ENCODE data around the gene TOX4. TPM values are rescaled to one million over a fixed set of nuclear protein-coding genes. Genes with fewer than 3 reads are reported as not detected.
"Not testable (repeated sequence)": the region's sequence is repeated elsewhere in the genome, so short reads cannot be mapped to it uniquely, and the experiment has no call there.

The TOX4 gene
- 59.7 TPM for polyA plus RNA-seq (2013, experiment 1 of 2; ENCODE audit: insufficient read length)
- 61.3 TPM for polyA plus RNA-seq (2013, experiment 2 of 2; ENCODE audit: insufficient read length)

DNA sequence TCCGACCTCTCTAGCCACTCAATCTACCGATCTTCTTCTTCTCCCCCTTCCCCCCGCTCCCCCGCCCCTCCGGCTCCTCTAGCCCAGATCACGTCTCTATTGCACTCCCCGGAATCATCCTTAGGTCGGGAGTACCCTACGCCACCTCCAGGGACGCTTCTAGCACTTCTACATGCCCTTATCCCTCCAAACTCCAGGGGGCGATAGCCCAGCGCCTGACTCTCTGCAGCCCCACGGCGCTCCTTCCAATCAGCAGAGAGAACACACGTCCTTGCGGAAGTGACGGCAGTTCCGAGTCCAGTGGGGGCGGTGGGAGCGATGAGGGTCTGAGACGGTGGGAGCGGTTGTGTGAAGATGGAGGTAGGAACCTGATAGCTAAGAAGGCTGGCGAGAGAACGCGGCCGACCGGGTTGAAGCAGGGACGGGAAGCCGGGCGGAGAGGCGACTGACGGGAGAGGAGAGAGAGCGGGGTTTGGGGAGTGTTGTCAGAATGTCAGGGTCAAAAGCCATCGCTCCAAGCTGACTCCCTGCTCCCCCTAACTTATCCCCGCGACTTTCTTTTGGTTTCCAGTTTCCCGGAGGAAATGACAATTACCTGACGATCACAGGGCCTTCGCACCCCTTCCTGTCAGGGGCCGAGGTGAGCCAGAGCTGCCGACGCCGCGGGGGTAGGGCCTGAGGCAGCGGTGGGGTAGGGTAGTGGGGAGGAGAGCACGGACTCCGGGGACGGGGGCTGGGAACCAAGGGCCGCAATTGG lies at the start of gene TOX4, which contains the start of gene RAB2B:
TSS of gene TOX4 (plus strand) at position 271 of the 757 bp plus-strand sequence. CDS start at position 355, 84 bp downstream.
TSS of gene RAB2B (minus strand) at position 35 of the 757 bp plus-strand sequence. CDS start 87 bp downstream, outside the sequence.
- DNase-seq = peak; percentile 99

DNA sequence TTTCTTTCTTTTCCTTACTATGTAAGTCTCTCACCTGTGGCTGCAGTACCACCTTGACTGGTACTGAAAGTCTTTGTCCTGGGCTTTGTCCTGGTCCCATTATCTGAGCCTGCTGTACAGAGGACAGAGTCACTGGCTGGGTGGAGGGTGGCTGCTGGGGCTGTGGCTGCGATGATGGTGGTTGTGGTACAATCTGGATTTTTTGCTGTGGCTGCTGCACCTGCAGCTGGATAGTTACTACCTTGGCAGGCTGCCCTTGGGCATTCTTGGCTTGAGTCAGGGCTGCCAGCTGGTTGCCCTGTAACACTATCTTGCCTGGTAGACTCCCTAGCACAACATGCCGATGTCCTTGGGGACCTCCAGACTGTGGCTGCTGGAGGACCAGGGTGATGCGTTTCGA lies 48.1 kb upstream of the TOX4 start:
- no peak for DNase-seq

DNA sequence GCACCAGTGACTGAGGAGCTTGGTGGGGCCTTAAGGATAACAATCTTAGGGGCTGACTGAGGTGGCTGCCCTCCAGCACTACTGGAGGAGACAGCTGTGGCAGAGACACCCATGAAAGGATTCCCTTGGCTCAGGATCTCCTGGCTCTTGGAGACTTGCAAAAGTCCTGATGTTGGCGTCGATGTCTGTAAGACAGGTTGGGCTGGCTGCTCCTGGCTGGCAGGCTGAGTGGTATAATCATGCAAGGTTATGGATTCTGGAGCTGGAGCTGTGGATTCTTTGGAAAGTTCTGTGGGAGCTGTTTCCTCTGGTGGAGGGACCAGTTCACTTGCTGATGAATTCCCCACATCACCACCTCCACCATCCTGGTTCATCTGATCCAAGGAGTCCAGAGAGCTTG lies 45.9 kb upstream of the TOX4 start:
- no peak for DNase-seq

DNA sequence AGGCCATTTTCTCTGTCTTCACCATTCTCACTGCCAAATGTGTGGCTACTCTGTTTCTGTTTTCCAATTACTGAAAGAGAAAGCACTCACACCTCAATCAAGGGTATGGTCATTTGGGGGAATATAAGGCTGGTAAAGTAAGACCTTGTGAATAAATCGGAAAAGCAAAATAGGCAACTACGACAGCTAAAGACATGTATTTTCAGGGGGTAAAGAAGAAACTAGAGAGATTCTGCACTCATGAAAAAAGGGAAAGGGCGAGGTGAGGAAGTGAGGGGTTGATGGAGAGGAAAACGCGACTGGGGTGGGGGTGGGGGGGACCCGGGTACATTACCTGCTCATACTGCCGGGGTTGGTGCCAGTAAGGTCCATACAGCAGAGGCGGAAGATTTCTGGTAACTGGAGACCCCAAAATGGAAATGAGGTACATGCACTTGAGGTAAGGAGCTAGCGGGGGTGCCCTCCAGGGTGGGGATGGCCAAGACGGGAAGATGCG lies 40.4 kb upstream of the TOX4 start:
- DNase-seq = no peak

DNA sequence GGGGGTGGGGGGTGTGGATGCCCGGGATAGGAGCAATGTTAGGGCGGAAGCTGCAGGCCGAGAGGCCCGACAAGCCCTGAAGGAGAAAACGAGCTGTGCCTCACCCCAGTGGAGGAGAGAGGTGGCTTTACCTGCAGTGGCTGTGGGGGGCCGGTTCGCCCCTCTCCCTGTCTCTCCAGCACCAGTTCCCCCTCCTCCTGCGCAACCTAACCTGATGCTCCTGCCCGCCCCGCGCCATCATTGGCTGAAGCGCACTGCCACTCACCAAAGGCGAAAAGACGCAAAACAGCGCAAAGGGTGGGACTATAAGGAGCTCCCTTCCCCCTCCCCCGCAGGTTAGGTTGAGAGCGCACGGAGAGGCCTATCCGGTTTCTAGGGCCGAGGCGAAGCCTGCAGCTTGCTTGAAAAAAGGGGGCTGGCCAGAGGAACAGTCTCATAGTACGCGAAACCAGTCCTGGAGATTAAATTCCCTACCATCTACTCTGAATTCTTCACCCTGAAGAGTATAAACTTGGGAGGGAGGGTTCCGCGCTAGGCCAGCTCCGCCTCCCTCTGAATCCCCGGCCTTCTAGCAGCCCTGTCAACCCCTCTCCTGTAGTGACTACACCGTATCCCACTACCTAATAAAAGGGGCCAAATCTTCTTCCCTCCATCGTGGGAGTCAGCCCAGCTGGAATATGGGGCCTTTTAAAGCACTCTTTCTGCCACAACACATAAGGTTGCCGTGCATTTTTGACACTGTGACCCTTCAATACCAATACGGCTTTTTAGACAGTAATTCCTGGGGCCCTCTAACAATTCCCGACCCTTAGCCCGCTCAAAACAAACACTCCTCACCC lies 39.7 kb upstream of the TOX4 start:
- peak; percentile 100 for DNase-seq

DNA sequence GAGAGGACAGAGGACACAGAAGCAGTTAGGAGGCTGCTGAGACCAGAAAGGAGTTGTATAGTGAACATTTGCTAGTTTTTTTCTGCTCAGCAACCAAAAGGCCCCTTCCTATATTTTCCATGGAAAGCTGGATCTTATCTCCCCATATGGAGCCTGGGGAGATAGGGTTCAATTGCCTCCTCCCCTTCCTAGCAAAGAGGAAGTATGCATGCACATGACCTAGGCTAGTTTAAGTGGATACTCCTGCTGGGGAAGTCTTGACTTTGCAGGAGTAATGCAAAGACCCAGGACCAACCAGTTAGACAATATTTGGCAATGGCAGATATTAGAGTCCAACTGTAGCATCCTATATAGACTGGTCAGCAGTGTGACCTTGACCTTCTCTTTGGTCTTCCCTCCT lies 36.1 kb upstream of the TOX4 start:
- no peak for DNase-seq

DNA sequence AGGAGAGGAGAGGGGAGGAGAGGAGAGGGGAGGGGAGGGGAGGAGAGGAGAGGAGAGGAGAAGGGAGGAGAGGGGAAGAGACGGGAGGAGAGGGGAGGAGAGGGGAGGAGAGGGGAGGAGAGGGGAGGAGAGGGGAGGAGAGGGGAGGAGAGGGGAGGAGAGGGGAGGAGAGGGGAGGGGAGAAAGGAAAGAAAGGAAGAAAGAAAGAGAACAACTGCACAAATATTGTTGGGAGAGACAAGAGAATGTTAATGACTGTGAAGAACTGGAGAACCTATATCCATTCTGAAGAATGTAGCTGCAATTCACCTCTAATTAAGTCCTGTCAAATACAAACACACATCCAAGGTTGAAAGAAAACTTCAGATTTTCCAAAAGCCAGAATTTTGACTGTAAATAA lies 34.3 kb upstream of the TOX4 start:
- not testable (repeated sequence) for DNase-seq

DNA sequence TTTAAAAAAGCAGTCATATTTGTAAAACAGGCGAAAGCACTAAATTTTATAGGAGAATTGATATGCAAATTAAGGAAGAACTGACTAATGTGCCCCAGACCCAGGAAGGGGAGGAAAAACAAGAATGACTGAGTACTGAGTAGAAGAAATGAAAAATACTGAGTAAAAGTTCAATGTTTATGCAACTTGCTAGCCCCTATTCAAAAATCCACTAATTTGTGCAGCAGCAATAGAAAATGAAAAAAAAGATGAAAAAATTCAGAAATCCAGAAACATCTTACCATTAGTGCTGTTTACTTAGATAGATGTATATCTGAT lies 27.1 kb upstream of the TOX4 start:
- no peak for DNase-seq

DNA sequence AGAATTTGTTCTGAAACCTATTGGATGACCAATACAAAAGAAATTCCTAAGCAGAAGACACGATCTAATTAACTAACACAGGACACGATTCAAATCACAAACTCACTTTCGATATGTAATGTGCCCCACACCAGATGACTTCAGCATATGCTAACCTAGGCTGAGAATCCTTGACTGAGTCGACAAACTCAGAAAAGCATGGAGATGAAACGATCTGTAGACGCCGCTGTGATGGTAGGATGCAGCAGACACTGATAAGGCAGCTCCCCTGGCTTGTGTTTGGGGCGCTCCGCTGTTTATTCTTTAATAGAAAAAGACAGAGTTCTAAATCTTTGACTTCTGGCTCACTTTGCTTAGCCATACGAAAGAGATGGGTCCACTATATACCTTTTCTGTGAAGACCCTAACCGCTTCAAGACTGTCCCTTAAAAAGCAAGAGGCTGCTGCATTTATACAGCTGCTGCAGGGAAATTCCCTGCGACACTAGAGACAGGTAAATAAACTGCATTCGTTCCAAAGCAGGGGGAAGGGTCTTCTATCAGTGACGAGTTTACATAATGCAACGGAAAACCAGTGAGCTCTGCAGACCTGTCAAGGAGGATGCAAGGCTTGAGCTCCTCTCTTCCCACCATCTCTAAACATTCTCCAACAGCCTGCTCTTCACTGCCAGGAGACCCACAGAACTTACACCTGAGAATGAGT lies 22.0 kb upstream of the TOX4 start:
- DNase-seq = no peak

DNA sequence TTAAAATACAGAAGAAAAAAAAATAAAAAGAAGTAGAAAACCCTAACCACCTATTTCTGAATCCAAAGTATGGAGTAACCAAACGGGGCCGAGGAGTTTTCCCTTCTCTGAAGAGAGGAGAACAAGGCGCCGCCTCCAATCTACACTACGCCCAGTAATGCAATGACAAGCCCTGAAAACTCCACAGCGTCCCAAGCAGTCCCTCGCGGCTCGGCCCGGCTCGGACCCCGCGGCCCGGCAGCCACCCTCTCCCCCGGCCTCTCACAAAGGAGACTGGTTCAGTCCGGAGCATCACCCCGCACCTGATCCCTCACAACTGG lies 21.4 kb upstream of the TOX4 start:
- peak; percentile 9 for DNase-seq

DNA sequence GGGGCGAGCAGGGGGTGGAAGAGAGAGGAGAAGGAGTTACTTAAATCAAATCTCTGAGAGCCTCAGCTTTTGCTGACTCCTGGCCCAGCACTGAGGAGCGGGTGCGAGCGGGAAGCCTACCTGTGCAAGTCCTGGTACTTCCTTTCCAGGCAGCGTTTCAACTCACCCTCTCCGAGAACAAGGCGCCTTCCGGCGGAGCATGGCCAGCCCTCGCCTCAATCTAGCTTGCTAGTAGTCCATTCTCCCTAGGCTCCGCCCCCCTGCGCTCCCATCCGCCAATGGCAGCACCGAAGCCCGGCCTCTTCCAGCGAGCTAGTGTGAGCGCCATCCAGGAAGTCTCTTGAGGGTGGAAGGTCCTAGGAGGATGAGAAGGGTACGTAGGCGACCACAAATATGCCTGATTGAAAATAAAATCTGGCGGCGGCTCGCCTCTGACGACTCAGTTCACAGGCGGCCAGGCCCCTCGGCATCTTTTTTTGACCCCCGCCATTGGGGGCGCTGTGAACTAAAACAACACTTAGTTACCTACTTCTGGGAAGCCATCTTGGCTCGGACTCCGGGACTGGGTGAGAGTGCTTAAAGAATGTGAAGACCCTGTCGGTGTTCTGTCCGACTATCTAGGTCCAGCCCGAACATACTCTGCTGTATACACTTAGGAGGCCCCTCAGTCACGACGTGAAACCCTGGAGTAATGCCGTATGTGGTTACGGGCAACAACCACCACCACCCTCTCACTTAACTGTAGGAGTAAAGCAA lies 20.9 kb upstream of the TOX4 start, which contains the start of gene CHD8:
TSS of gene CHD8 (minus strand) at position 212 of the 756 bp plus-strand sequence. CDS start 24,480 bp downstream, outside the sequence.
- peak; percentile 100 for DNase-seq

DNA sequence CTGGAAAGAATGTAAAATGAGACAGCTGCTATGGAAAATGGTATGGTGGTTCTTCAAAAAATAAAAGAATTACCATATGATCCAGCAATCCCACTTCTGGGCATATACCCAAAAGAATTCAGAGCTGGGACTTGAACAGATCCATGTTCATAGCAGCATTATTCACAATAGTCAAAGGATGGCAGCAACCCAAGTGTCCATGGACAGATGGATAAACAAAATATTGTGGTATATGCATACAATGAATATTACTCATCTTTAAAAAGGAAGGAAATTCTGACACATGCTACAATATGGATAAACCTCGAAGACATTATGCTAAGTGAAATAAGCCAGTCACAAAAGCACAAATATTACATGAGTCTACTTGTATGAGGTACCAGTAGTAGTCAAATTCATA lies 9.4 kb upstream of the TOX4 start:
- peak; percentile 99 for DNase-seq

DNA sequence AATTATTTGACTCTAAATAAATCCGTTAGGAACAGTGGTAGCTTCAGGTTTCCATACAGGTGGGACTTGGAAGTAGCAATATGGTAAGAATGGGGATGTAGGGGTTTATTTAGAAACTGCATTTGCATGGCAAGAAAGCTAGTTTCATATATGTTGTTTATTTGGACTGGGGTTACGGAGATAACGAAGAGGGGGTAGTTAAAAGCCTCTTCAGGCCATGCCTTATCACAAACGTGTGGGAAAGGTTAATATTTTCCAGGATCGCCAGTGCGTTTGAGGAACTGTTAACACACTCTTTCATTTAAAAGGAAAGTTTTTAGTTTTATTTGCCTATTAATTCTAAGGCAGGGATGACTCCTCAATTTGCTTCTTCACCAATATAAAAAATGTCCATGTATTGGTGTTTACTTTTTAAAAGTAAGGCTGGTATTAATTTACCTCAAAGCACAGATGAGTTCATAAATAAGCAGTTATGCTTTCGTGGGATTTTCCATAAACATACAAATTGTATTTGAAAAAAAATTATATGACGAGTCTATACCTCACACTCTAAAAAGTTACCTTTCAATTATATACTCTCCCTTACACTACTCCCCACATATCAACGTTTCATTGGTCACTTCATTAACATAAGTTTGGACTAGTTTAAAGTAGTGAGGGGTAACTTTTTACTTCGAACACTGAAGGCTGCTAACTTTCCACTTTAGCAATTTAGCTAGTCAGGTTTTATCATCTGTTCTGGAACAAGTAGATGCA lies 1.1 kb upstream of the TOX4 start:
- no peak for DNase-seq

DNA sequence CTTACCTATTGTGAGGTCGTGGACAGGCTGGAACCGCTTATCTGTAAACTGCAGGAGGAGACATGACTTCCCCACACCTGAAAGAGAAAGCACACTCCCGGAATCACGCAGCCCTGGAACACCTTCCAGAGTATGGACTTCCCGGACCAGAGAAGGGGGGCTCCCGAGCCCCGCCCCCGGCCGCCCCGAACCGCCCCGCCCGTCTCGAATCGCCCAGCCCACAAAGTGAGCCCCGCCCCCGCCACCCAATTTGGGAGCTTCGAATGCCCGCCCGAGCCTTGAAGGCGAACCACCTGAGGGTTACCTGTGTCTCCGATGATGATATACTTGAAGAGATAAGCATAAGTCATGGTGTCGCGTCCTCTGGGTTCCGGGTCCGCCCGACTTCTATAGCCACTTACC lies 471 bp upstream of the TOX4 start:
- DNase-seq = no peak

DNA sequence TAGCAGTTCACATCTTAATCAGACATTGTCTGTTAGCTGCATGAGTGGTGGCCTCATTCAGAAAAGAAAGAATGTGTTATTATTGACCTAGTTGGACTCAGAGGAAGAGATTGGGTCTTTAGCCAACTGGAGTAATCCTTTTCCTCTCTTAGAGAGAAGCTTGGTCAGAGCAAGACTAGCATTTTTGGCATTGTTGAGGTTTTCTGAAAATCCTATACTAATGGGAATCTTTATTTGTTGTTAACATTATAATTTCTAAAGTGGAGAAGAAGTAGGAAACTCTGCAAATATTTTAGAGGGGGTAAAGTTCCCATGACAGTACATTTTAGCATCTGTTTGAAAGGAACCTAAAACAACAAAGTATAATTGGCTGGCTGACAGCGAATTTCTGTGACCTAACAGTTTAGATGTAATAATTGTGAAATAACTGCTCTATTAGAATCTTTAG lies 9.7 kb downstream of the TOX4 start:
- peak; percentile 87 for DNase-seq

DNA sequence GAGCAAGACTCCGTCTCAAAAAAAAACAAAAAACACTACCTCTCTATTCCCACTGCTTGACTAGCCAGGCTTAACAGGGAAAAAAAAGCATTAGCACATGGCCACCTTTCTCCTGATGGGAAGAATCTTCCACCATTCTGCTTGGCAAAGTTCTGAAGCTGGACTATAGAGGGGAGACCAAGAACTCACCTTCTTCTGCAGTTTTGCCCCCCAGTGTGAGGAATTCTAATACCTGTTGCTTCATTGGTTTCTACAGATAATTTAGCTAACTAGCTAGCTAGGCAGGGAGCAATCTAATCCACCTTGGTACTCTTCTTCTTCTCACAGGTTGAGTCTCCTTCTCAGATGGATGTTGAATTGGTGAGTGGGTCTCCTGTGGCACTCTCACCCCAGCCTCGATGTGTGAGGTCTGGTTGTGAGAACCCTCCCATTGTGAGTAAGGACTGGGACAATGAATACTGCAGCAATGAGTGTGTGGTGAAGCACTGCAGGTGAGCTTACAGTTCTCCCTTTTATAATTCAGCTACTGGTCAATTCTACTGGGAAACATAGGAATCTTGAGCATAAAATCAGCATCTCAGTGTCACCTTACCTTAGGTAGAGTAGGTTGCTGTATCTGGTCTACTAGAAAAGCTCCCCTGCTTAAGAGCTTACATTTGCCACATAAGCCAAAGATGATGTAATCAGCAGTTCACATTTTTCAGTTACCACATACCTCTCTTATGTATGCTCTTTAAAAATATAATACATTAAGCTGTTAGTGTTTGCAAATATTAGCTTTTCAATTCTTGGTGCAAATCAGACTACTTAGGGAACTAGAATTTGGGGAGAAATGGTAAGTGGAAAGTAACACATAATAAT lies 18.1 kb downstream of the TOX4 start:
- peak; percentile 45 for DNase-seq

DNA sequence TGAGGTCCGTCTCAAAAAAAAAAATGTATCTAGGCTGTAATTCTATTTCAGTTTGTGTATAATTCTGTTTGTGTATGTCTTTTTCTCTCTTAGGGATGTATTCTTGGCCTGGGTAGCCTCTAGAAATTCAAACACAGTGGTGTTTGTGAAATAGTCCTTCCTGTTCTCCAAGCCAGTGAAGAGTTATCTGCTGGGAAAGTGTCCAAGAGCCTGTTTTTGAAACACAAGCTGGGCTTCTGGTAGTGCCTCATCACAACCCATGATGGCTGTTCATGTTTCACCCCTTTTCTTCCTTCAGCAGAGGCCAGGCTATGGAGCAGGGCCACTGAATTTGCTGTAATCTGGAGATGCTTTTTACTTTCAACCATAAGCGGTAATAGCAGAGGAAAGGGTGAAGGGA lies 19.5 kb downstream of the TOX4 start:
- DNase-seq = no peak

DNA sequence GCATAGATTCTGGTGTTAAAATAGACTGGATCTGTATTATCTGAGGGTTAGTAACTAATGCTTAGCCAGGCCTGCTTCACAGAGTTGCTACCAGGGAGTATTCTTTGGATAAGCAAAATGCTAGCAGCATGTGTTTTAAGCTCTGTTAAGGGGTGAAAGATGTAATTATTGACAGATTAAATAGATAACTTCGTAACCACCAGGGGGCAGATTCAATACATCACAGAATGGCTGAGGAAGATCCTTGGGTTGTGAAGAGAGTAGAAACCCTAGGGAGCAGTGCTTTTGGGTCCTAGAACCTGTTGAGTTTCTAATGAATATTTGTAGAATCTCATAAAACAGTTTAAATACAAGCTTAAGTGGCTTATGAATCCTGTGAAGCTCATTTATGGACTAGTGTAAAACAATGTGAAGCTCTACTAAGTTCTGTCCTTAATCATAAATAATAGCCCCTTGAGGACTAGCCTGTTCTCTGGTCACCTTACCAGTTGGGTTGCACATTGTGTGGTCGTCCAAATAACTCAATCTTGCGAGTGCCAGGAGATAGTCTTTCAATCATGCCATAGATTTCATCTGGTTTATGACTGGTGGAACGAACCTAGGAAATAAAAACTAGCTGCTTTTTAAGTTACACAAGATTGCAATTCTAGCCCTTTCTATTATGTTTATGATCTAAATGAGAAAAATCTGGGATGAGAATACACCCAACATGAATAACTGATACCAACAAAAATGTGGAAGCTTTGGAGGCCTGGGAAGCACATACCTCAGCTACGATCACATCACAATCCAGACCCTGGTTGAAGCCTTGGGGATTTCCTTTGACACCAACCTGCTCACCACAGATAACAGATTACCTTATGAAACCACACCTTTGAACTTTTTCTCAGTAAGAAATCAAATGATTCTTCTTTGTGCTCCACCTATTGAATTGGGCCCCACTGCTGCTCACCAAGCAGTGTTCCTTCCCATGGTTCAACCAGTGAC lies 21.8 kb downstream of the TOX4 start:
- peak; percentile 53 for DNase-seq

DNA sequence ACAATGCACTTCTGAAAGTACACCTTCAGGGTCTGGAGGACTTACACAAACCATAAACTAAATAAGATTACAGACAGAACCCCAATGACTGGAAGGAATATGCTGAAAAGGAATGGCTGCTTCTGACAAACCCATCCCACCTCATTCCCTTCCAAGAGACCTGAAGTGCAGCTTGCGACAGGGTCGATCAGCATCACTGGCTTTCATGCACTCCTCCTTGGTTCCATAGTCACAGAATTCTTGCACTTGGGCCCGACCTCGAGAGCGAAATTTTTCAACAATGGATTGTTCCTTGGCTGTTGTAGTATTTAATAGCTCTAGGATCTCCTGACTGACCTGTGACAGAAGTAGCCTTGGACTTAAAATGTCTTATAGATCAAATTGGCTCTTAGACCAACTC lies 24.6 kb downstream of the TOX4 start:
- DNase-seq = no peak
